AG04450 (cell line): Measurements from ENCODE around the gene XYLT1. TPM values are rescaled to one million over a fixed set of nuclear protein-coding genes. Genes with fewer than 3 reads are reported as not detected.

ENCODE experiments used
- CTCF ChIA-PET: fragments of 300-600, 350-600 bp; formaldehyde crosslinking; extraction: SDS; loops from one replicate; lab custom pipeline; 2022; ENCODE audit warnings: antibody characterized with exemption, inconsistent platforms; lab: Charles Lee
- POLR2A ChIA-PET: fragments of 350-600 bp; formaldehyde crosslinking; extraction: SDS; loops from one replicate; lab custom pipeline; 2021; ENCODE audit warnings: antibody characterized with exemption, inconsistent platforms; lab: Yijun Ruan, JAX
- DNase-seq: peaks from one replicate; pipeline ENCODE4 v3.0.0-alpha.2; 2011; ENCODE audit warnings: low read depth, low spot score
- H3K27ac ChIP-seq: one replicate; pipeline ENCODE4 v1.5.1; 2012; ENCODE audit warnings: low read depth, low read length, control low read depth
- H3K27me3 ChIP-seq: one replicate; pipeline ENCODE4 v1.6.0; 2012; ENCODE audit warnings: low read length; ENCODE audit not compliant: control insufficient read depth, insufficient read depth
- H3K4me3 ChIP-seq: 2 replicates; pipeline ENCODE4 v1.5.1; 2011; ENCODE audit warnings: mild to moderate bottlenecking, low read depth, low read length, control low read depth
- H3K9me3 ChIP-seq: 2 replicates; pipeline ENCODE4 v1.5.1; 2012; ENCODE audit warnings: low read length; ENCODE audit not compliant: control insufficient read depth, insufficient read depth
- CTCF ChIP-seq: IDR thresholded peaks from 2 replicates; pipeline ENCODE4 v1.5.1; 2011; ENCODE audit warnings: low read depth, low read length, control low read depth, inconsistent platforms
- polyA plus RNA-seq: library from polyadenylated mRNA; depleted of rRNA; stranded (reverse); fragments of >200 nt; gene quantifications from 2 replicates; pipeline ENCODE4 v1.2.3, GENCODE V29; 2011

Gene XYLT1
- polyA plus RNA-seq, 1 experiment = 6.7 TPM

- DNase-seq = no peak
- H3K4me3 ChIP-seq = no peak overlapping the region
- no peaks in the 10 kb centered on the region; the same call in 1 of the 2 replicates for H3K9me3 ChIP-seq
- POLR2A ChIA-PET = no interaction called here
- no peaks in the 10 kb centered on the region for H3K27me3 ChIP-seq
- no peak for TF ChIP-seq CTCF
- CTCF ChIA-PET = no interaction called here
- H3K27ac ChIP-seq = no peak overlapping the region
Observed at GRCh38 chr16:17155936-17156335, 314.8 kb downstream of the XYLT1 start.

GRCh38 chr16:17155485-17155884 lies 315.3 kb downstream of the XYLT1 start:
- no peak overlapping the region for H3K4me3 ChIP-seq
- H3K27me3 ChIP-seq = no peaks in the 10 kb centered on the region
- DNase-seq = no peak
- H3K27ac ChIP-seq = no peak overlapping the region
- H3K9me3 ChIP-seq = no peaks in the 10 kb centered on the region
- TF ChIP-seq CTCF = no peak
- ChIA-PET POLR2A (no interaction called here), CTCF (no interaction called here)

- CTCF ChIA-PET = no interaction called here
Observed at GRCh38 chr16:17154981-17155380, 315.8 kb downstream of the XYLT1 start.

DNA sequence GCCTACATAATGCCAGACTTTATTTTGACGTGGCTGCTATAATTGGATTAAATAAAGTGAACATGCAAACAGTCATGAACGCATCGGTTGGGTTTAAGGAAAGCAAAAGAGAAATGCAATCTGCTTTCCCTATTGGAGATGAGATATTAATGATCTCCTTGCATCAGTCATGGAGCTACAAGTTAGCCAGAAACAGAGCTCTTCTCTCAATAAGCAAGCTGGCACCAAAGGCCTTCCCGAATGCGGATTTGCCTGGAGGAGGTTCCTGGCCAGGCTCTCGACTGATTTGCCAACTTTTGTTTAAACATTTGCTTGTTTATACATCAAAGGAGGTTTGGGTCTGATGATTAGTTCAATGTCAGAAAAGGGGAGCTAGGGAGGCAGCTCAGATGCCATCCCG lies 318.4 kb downstream of the XYLT1 start:
- TF ChIP-seq CTCF = no peak

More at GRCh38 chr16:17154981-17155380, 315.8 kb downstream of the XYLT1 start:
- H3K4me3 ChIP-seq = no peak overlapping the region
- DNase-seq = no peak
- POLR2A ChIA-PET = no interaction called here
- no peak for TF ChIP-seq CTCF
- H3K27ac ChIP-seq = no peak overlapping the region
- no peaks in the 10 kb centered on the region for H3K27me3 ChIP-seq
- H3K9me3 ChIP-seq = no peaks in the 10 kb centered on the region

DNA sequence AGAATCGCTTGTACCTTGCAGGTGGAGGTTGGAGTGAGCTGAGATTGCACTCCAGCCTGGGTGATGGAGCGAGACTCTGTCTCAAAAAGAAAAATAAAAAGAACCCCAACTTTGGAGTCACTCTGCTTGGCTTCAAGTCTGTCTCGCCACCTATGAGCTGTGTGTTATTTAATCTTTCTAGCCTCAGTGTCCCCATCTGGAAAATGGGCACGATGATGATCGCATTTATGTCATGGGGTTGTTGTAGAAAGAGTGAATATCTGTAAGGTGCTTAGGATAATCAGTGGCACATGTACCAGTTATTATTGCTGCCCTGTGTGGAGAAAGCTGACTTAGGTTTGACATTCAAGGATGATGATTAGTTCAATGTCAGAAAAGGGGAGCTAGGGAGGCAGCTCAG lies 319.4 kb downstream of the XYLT1 start:
- H3K27ac ChIP-seq = no peak overlapping the region
- no peaks in the 10 kb centered on the region for H3K27me3 ChIP-seq
- H3K4me3 ChIP-seq = no peak overlapping the region
- ChIA-PET CTCF (no interaction called here), POLR2A (no interaction called here)
- DNase-seq = no peak
- no peaks in the 10 kb centered on the region for H3K9me3 ChIP-seq
- no peak for TF ChIP-seq CTCF

More for the DNA sequence above, 318.4 kb downstream of the XYLT1 start:
- H3K27ac ChIP-seq = no peak overlapping the region
- CTCF ChIA-PET = no interaction called here
- POLR2A ChIA-PET = no interaction called here
- H3K27me3 ChIP-seq = no peaks in the 10 kb centered on the region
- DNase-seq = no peak
- no peak overlapping the region for H3K4me3 ChIP-seq
- no peaks in the 10 kb centered on the region for H3K9me3 ChIP-seq
